ENCODE results near the gene RUSF1.
A peak's percentile ranks its signal among the peaks of the same experiment; 100 is the strongest.
"Not testable (repeated sequence)": the region's sequence is repeated elsewhere in the genome, so short reads cannot be mapped to it uniquely, and the experiment has no call there.

The RUSF1 gene

GRCh38 chr16:31445931-31446330 lies 62.3 kb downstream of the RUSF1 start:
- DNase-seq = not testable (repeated sequence)

- no peak for DNase-seq
Observed at GRCh38 chr16:31441956-31442355, 66.2 kb downstream of the RUSF1 start.

GRCh38 chr16:31440516-31441184 lies 67.5 kb downstream of the RUSF1 start:
- DNase-seq = peak; percentile 34

GRCh38 chr16:31439519-31439918 lies 68.7 kb downstream of the RUSF1 start:
- no peak for DNase-seq
